Prostate gland (tissue), 2 donors: ENCODE data around the gene RNF123.

Source experiments
- POLR2A ChIP-seq: fragments of 450-650 bp; IDR thresholded peaks from one replicate; pipeline ENCODE4 v1.6.1; 2016; ENCODE audit warnings: antibody characterized with exemption, mild to moderate bottlenecking
- TF ChIP-seq, protein P1 (sequence below), 4 experiments: fragments of 200-600 bp in 2 of 4; fragments of 450-650 bp in 2 of 4; sonication (generic) in 2 of 4; IDR thresholded peaks; 1 replicate in 3 of 4; 2 replicates in 1 of 4; pipeline ENCODE4 v1.5.1; 2016 to 2019; ENCODE audit warnings: antibody characterized with exemption in 4 of 4, mild to moderate bottlenecking in 2 of 4, moderate library complexity in 2 of 4

- TF ChIP-seq POLR2A = no peak
- TF ChIP-seq, protein P1, sequence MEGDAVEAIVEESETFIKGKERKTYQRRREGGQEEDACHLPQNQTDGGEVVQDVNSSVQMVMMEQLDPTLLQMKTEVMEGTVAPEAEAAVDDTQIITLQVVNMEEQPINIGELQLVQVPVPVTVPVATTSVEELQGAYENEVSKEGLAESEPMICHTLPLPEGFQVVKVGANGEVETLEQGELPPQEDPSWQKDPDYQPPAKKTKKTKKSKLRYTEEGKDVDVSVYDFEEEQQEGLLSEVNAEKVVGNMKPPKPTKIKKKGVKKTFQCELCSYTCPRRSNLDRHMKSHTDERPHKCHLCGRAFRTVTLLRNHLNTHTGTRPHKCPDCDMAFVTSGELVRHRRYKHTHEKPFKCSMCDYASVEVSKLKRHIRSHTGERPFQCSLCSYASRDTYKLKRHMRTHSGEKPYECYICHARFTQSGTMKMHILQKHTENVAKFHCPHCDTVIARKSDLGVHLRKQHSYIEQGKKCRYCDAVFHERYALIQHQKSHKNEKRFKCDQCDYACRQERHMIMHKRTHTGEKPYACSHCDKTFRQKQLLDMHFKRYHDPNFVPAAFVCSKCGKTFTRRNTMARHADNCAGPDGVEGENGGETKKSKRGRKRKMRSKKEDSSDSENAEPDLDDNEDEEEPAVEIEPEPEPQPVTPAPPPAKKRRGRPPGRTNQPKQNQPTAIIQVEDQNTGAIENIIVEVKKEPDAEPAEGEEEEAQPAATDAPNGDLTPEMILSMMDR (IDR thresholded peaks at IDR 0.05) = no peak
These were observed 32.0 kb upstream of the RNF123 start for GRCh38 chr3:49657208-49657915.
